ENCODE measurements around the gene XXYLT1. TPM values are rescaled to one million over a fixed set of nuclear protein-coding genes. Genes with fewer than 3 reads are reported as not detected.

The XXYLT1 gene
- total and polyA plus RNA-seq, 2 of the 4 experiments (the other 2 are of a cell fraction) = 14.7 to 18.1 TPM

GRCh38 chr3:195155570-195156241, 115.3 kb downstream of the XXYLT1 start:
- peak overlapping the region; percentile 62 for H4K5ac ChIP-seq (ENCODE audit: low read depth, low read length)
- H4K8ac ChIP-seq (ENCODE audit: low read depth in 2 of 2, low read length in 2 of 2) = peak overlapping the region; percentile 82 to 95; a peak in 3 of 4 replicates
- peak overlapping the region; percentile 96 for H3K4ac ChIP-seq (ENCODE audit: low read depth, low read length)
- CTCF ChIA-PET = interaction anchor here (0.6 kb wide), 1 partner anchor 105 kb away, joined by 3 read pairs; no protein-coding TSS in a partner anchor
- POLR2A ChIA-PET (ENCODE audit: unreplicated experiment) = interaction anchor here (0.7 to 1.1 kb wide), 2 partner anchors 32 to 40 kb away, joined by 3 read pairs; no protein-coding TSS in a partner anchor
- peaks cover 45% of the 10 kb centered on the region for H3K4me1 ChIP-seq (ENCODE audit: control insufficient read depth, insufficient read depth, low read length)
- H2BK5ac ChIP-seq (ENCODE audit: low read depth, low read length, poor library complexity, severe bottlenecking) = peak overlapping the region; percentile 91
- no peaks in the 10 kb centered on the region for H3K9me3 ChIP-seq (ENCODE audit: control insufficient read depth, insufficient read depth, low read length)
- peak overlapping the region; percentile 15; the same call in 1 of the 2 replicates for H3K4me2 ChIP-seq (ENCODE audit: low read depth, low read length)
- intact Hi-C loops (cut with micrococcal nuclease) (loop anchor here (2.0 to 10.0 kb wide), 3 partner anchors 47 to 469 kb away; no protein-coding TSS in a partner anchor), in situ Hi-C loops (cut with MboI; ENCODE audit: low sequenced_read_pairs) (no loop called here), dilution Hi-C loops (cut with HindIII; ENCODE audit: low sequenced_read_pairs, unreplicated experiment) (no loop called here)
- H3K27me3 ChIP-seq (ENCODE audit: control insufficient read depth, insufficient read depth, low read length) = no peaks in the 10 kb centered on the region
- H3K4me3 ChIP-seq (ENCODE audit: insufficient read depth, low read depth, low read length) = no peak overlapping the region
- peak overlapping the region; percentile 27 for H2AFZ ChIP-seq (replicated peaks; ENCODE audit: low read length, poor library complexity)
- ATAC-seq (ENCODE audit: low read depth) = no peak
- H2BK120ac ChIP-seq (ENCODE audit: low read depth, low read length) = peak overlapping the region; percentile 91
- WGBS, 2 experiments (ENCODE audit: extremely low coverage in 2 of 2, insufficient read length in 1 of 2) = 92% methylated on average over 3 of the region's 17 CpGs; no CpG with 5 or more reads in 1 of the 2 experiments
- H2AK5ac ChIP-seq (ENCODE audit: low read depth, low read length) = peak overlapping the region; percentile 90
- no TSS peak for BruUV-seq (replicated peaks)
- TF ChIP-seq USF2 (IDR thresholded peaks at IDR 0.05; ENCODE audit: low read depth, low read length) (no peak), SMC3 (IDR thresholded peaks at IDR 0.05; ENCODE audit: low read depth, low read length) (no peak), RAD21 (IDR thresholded peaks at IDR 0.05; ENCODE audit: low read length) (no peak), FOS (IDR thresholded peaks at IDR 0.05; ENCODE audit: low read depth, low read length) (no peak), CHD1 (IDR thresholded peaks at IDR 0.05; ENCODE audit: low read depth, low read length) (no peak), CTCF (conservative IDR thresholded peaks at IDR 0.05; ENCODE audit: low read depth, low read length) (no peak), MAZ (IDR thresholded peaks at IDR 0.05; ENCODE audit: borderline replicate concordance, low read depth, low read length) (no peak), MAFK (IDR thresholded peaks at IDR 0.05; ENCODE audit: low read depth, low read length) (no peak), MXI1 (IDR thresholded peaks at IDR 0.05; ENCODE audit: borderline replicate concordance, low read depth, low read length) (no peak)
- peak overlapping the region; percentile 19 for H3K18ac ChIP-seq (ENCODE audit: low read depth, low read length)
- peaks cover 51% of the 10 kb centered on the region for H3K9me1 ChIP-seq (ENCODE audit: insufficient read depth, low read length)
- peak overlapping the region; percentile 67; the same call in 1 of the 2 replicates for H3K56ac ChIP-seq (ENCODE audit: extremely low read depth, insufficient read depth, low read length)
- peak overlapping the region; percentile 96; the same call in 2 of the 3 replicates for H2BK15ac ChIP-seq (ENCODE audit: low read depth, low read length)
- peak overlapping the region; percentile 35; the same call in 1 of the 2 replicates for H3K23ac ChIP-seq (ENCODE audit: low read depth, low read length)
- H3K79me1 ChIP-seq (ENCODE audit: low read depth in 1 of 2, low read length in 2 of 2) = peaks cover 19 to 56% of the 10 kb centered on the region in 2 experiments
- peak; percentile 63 for DNase-seq
- no peaks in the 10 kb centered on the region for H4K20me1 ChIP-seq (ENCODE audit: insufficient read depth, low read length)
- peak overlapping the region; percentile 88 for H2BK20ac ChIP-seq (ENCODE audit: low read depth, low read length)
- peak overlapping the region; percentile 95 for H3K27ac ChIP-seq (ENCODE audit: insufficient read depth, low read length)
- H4K91ac ChIP-seq (ENCODE audit: insufficient read depth, low read depth, low read length) = peak overlapping the region; percentile 88
- H3K9ac ChIP-seq (ENCODE audit: low read depth, low read length) = peak overlapping the region; percentile 25
- peak overlapping the region; percentile 15 for H2AK9ac ChIP-seq (replicated peaks; ENCODE audit: low read depth, low read length, poor library complexity)
- peak overlapping the region; percentile 89 for H3K14ac ChIP-seq (replicated peaks; ENCODE audit: low read depth, low read length)
- H3K36me3 ChIP-seq (ENCODE audit: control insufficient read depth, insufficient read depth, low read length) = no peaks in the 10 kb centered on the region

All from IMR-90 (cell line).